K562 (cell line): ENCODE results near the gene RTF1. TPM values are rescaled to one million over a fixed set of nuclear protein-coding genes. Genes with fewer than 3 reads are reported as not detected.
A peak's percentile ranks its signal among the peaks of the same experiment; 100 is the strongest.

Experiments used
- ATAC-seq: fragments of 200-7000 bp; cut with Tn5 transposase; 3 replicates; pipeline ENCODE4 v1.9.1; 2020; ENCODE audit warnings: moderate library complexity
- BruUV-seq: library from RNA; stranded (reverse); fragments of 400-500 nt; replicated peaks from 2 replicates; lab custom pipeline; 2021; lab: Mats Ljungman, UMichigan
- CTCF ChIA-PET: fragments of 300-600 bp; formaldehyde crosslinking; extraction: SDS; loops from one replicate; lab custom pipeline; 2021; ENCODE audit warnings: low intra/inter-chr PET ratio; lab: Yijun Ruan, JAX
- POLR2A ChIA-PET: fragments of 300-600, 350-650 bp; sonication (Branson Sonifier 250); formaldehyde crosslinking; extraction: SDS; loops from one replicate; lab custom pipeline; 2021; ENCODE audit warnings: antibody characterized with exemption, inconsistent platforms; lab: Yijun Ruan, JAX
- DNase-seq, 4 experiments: peaks; one replicate each; pipeline versions ENCODE4 v3.0.0 to v3.0.0-alpha.2; 2011 to 2018; ENCODE audit warnings: low spot score in 3 of 4, mixed read lengths in 3 of 4; ENCODE audit errors: extremely low read depth in 1 of 4
- FAIRE-seq: peaks from 2 replicates; lab custom pipeline; 2011; peaks lifted over from hg19 to GRCh38; lab: Jason Lieb, UNC
- H2AFZ ChIP-seq: 2 replicates; pipeline ENCODE4 v1.6.0; 2011; ENCODE audit warnings: low read depth, low read length, control low read depth, inconsistent platforms
- H3K27ac ChIP-seq: fragments of 200-600 bp; 3 replicates; pipeline ENCODE4 v1.8.0; 2011; ENCODE audit warnings: low read depth, mild to moderate bottlenecking, control low read depth, inconsistent platforms, low read length, moderate library complexity, mixed read lengths; ENCODE audit errors: extremely low read depth
- H3K27me3 ChIP-seq, 2 experiments: fragments of 300-600 bp in 1 of 2; 2 replicates in 1 of 2; 3 replicates in 1 of 2; pipeline versions ENCODE4 v1.6.0 to v1.8.0; 2011; ENCODE audit warnings: inconsistent platforms in 2 of 2, low read length in 2 of 2, mild to moderate bottlenecking in 1 of 2, mixed read lengths in 1 of 2, moderate library complexity in 1 of 2; ENCODE audit not compliant: control insufficient read depth in 2 of 2, insufficient read depth in 2 of 2
- H3K36me3 ChIP-seq: fragments of 300-600 bp; 3 replicates; pipeline ENCODE4 v1.8.0; 2011; ENCODE audit warnings: mild to moderate bottlenecking, low read length, inconsistent platforms; ENCODE audit not compliant: control insufficient read depth, insufficient read depth
- H3K4me1 ChIP-seq, 2 experiments: fragments of 200-600 bp in 1 of 2; replicated peaks in 1 of 2; 2 replicates in 1 of 2; 3 replicates in 1 of 2; pipeline versions ENCODE4 v1.5.1 to v1.8.0; 2011; ENCODE audit warnings: inconsistent platforms in 2 of 2, low read length in 2 of 2, mild to moderate bottlenecking in 1 of 2, mixed read lengths in 1 of 2, moderate library complexity in 1 of 2; ENCODE audit not compliant: control insufficient read depth in 2 of 2, insufficient read depth in 2 of 2
- H3K4me2 ChIP-seq: 2 replicates; pipeline ENCODE4 v1.6.1; 2011; ENCODE audit warnings: low read length, control low read depth, inconsistent platforms, mixed read lengths; ENCODE audit not compliant: insufficient read depth
- H3K4me3 ChIP-seq: fragments of 200-600 bp; sonication (generic), shearing (Covaris generic); 2 replicates; pipeline ENCODE4 v1.5.1; 2016; ENCODE audit warnings: control low read depth, inconsistent platforms
- H3K79me2 ChIP-seq: fragments of 200-600 bp; 3 replicates; pipeline ENCODE4 v1.8.0; 2011; ENCODE audit warnings: low read length, inconsistent platforms; ENCODE audit not compliant: control insufficient read depth, insufficient read depth
- H3K9ac ChIP-seq, 2 experiments: 2 replicates each; pipeline versions ENCODE4 v1.6.0 to v1.6.1; 2011; ENCODE audit warnings: low read depth in 2 of 2, low read length in 2 of 2, control low read depth in 1 of 2, inconsistent platforms in 1 of 2, mild to moderate bottlenecking in 1 of 2, mixed read lengths in 1 of 2; ENCODE audit not compliant: insufficient read depth in 1 of 2
- H3K9me1 ChIP-seq: one replicate; pipeline ENCODE4 v1.6.0; 2011; ENCODE audit warnings: inconsistent platforms, mild to moderate bottlenecking, low read length, moderate library complexity; ENCODE audit not compliant: control insufficient read depth, insufficient read depth
- H3K9me3 ChIP-seq: replicated peaks from 2 replicates; pipeline ENCODE4 v1.5.1; 2011; ENCODE audit warnings: low read depth, low read length, inconsistent platforms; ENCODE audit not compliant: control insufficient read depth, insufficient read depth
- H4K20me1 ChIP-seq: replicated peaks from 2 replicates; pipeline ENCODE4 v1.6.1; 2011; ENCODE audit warnings: low read length, inconsistent platforms, mixed read lengths; ENCODE audit not compliant: control insufficient read depth, insufficient read depth
- CUX1 ChIP-seq: fragments of 200-800 bp; sonication (Bioruptor generic); IDR thresholded peaks from 2 replicates; pipeline ENCODE4 v1.6.1; 2016; ENCODE audit warnings: missing genetic modification characterization, missing compliant biosample characterization
- ELK1 ChIP-seq: sonication (generic); formaldehyde crosslinking; IDR thresholded peaks from 2 replicates; pipeline ENCODE4 v1.8.1; 2022; ENCODE audit warnings: missing genetic modification reagents
- NR4A1 ChIP-seq, 2 experiments: fragments of 250-450 bp in 1 of 2; fragments of 450-650 bp in 1 of 2; sonication (Bioruptor Pico) in 1 of 2; IDR thresholded peaks; 2 replicates each; pipeline versions ENCODE4 v1.4.0 to v1.6.1; 2016 to 2020; ENCODE audit warnings: mild to moderate bottlenecking in 2 of 2, missing compliant biosample characterization in 1 of 2, missing genetic modification characterization in 1 of 2, moderate library complexity in 1 of 2
- VEZF1 ChIP-seq: fragments of 200-800 bp; sonication (Bioruptor generic); IDR thresholded peaks from 2 replicates; pipeline ENCODE4 v1.6.1; 2017; ENCODE audit warnings: missing genetic modification characterization, missing compliant biosample characterization
- ZBTB11 ChIP-seq, 3 experiments: fragments of 200-800 bp in 1 of 3; fragments of 250-450 bp in 1 of 3; fragments of 450-650 bp in 1 of 3; sonication (Bioruptor Pico) in 1 of 3; sonication (Bioruptor generic) in 1 of 3; formaldehyde crosslinking in 1 of 3; IDR thresholded peaks; 2 replicates each; pipeline versions ENCODE4 v1.6.1 to v1.8.0; 2016 to 2022; ENCODE audit warnings: mild to moderate bottlenecking in 2 of 3, missing genetic modification characterization in 2 of 3, missing compliant biosample characterization in 1 of 3, moderate library complexity in 1 of 3
- WGBS: fragments of 100-300 bp; shearing (Covaris generic); methylation state at CpG from one replicate; pipeline ENCODE4 v1.1.6; 2016; ENCODE audit warnings: low coverage, mixed read lengths; ENCODE audit not compliant: insufficient coverage; ENCODE audit errors: missing lambda C conversion rate; 5-methylcytosine and 5-hydroxymethylcytosine counted together
- in situ Hi-C: fragments of 300-500 bp; cut with MboI; formaldehyde crosslinking; loops from 4 replicates; pipeline ENCODE4 v1.15.0; 2018; ENCODE audit warnings: inconsistent platforms, mixed read lengths
- intact Hi-C: fragments of 100-400 bp; cut with micrococcal nuclease; formaldehyde crosslinking; loops from 2 replicates; pipeline ENCODE4 v1.14.2; 2022
- polyA plus RNA-seq, 8 experiments: library from polyadenylated mRNA; depleted of rRNA in 4 of 8; stranded (reverse) in 5 of 8; unstranded in 3 of 8; fragments of >200 nt; fragmentation: Nextera tagmentation in 2 of 8; fragmentation: Illumina TruSeq in 1 of 8; extraction: Ambion mirVana in 2 of 8; extraction: Trizol in 1 of 8; gene quantifications; 2 replicates each; pipeline versions ENCODE4 v1.2.1 to v1.2.3, GENCODE V29; 2011 to 2014; ENCODE audit warnings: inconsistent platforms in 1 of 8, missing spikeins in 1 of 8
- total RNA-seq, 7 experiments: library from RNA; depleted of rRNA in 6 of 7; stranded (reverse); fragments of >200 nt in 6 of 7; fragmentation: Illumina TruSeq in 2 of 7; extraction: Trizol in 2 of 7; gene quantifications; 2 replicates each; pipeline versions ENCODE4 v1.2.1 to v1.2.3, GENCODE V29; 2011 to 2021; ENCODE audit warnings: low replicate concordance in 1 of 7

Gene RTF1
- total and polyA plus RNA-seq, 9 of the 15 experiments (the other 6 are each of a cell fraction or from before 2014, with no cell fraction given), result 7.6 to 69.5 (median 31.5) TPM

- Histone ChIP-seq H3K9me3 (no peaks in the 10 kb centered on the region), H3K36me3 (peaks cover 1% of the 10 kb centered on the region; the same call in 1 of the 3 replicates), H3K9ac (peak overlapping the region; percentile 94 to 99), H3K27me3 (no peaks in the 10 kb centered on the region), H2AFZ (peak overlapping the region; percentile 99), H3K9me1 (no peaks in the 10 kb centered on the region), H3K4me3 (peak overlapping the region; percentile 90), H3K79me2 (peaks cover 14% of the 10 kb centered on the region), H3K4me2 (peak overlapping the region; percentile 92), H3K27ac (peak overlapping the region; percentile 92), H3K4me1 (peaks cover 0 to 13% of the 10 kb centered on the region in 2 experiments; a peak in 3 of 5 replicates), H4K20me1 (no peaks in the 10 kb centered on the region)
- TF ChIP-seq ZBTB11 (CRISPR knock-in tag; IDR thresholded peaks at IDR 0.05) (0 out of 6 replicates have a peak, but pooled peaks of 1 of the 3 experiments have one; percentile 5), VEZF1 (peak; percentile 19), ELK1 (CRISPR knock-in tag) (no peak), NR4A1 (CRISPR knock-in tag; IDR thresholded peaks at IDR 0.05) (no peak), NR4A1 (tag; IDR thresholded peaks at IDR 0.05) (no peak), CUX1 (CRISPR knock-in tag) (no peak)
- TSS peak; percentile 96 for BruUV-seq
- in situ Hi-C loops (no loop called here), intact Hi-C loops (no loop called here)
- ATAC-seq (peak; percentile 60), DNase-seq (peak in 1 of 4 experiments; percentile 30), FAIRE-seq (peak; percentile 26)
- WGBS, result 0% methylated on average over 9 of the region's 9 CpGs
- ChIA-PET POLR2A (interaction anchor here (0.8 to 1.8 kb wide), 3 partner anchors 9 to 64 kb away, joined by 3 to 8 read pairs (median 4); no protein-coding TSS in a partner anchor), CTCF (interaction anchor here (0.7 kb wide), 1 partner anchor 37 kb away, joined by 4 read pairs; no protein-coding TSS in a partner anchor)
Observed at GRCh38 chr15:41401904-41402267, 15.0 kb upstream of the RTF1 start.
